WTC11 (cell line): ENCODE data around the gene SMPD1.

Experiments used
- ESRRA ChIP-seq: sonication (generic); formaldehyde crosslinking; IDR thresholded peaks from 2 replicates; pipeline ENCODE4 v1.8.1; 2022; ENCODE audit warnings: mild to moderate bottlenecking, missing genetic modification reagents, borderline replicate concordance
- GABPB1 ChIP-seq: sonication (generic); formaldehyde crosslinking; IDR thresholded peaks from 2 replicates; pipeline ENCODE4 v1.8.1; 2023; ENCODE audit warnings: mild to moderate bottlenecking, missing genetic modification reagents
- NFYB ChIP-seq: sonication (generic); formaldehyde crosslinking; conservative IDR thresholded peaks from 2 replicates; pipeline ENCODE4 v1.8.0; 2022; ENCODE audit warnings: low read depth, missing genetic modification reagents
- TEAD4 ChIP-seq: sonication (generic); formaldehyde crosslinking; IDR thresholded peaks from 2 replicates; pipeline ENCODE4 v1.8.0; 2022; ENCODE audit warnings: mild to moderate bottlenecking, missing genetic modification reagents
- TF ChIP-seq, protein P1 (sequence below): fragments of 200-600 bp; IDR thresholded peaks from 2 replicates; pipeline ENCODE4 v1.8.0; 2022; ENCODE audit warnings: antibody characterized with exemption
- TF ChIP-seq, protein P2 (sequence below): sonication (generic); formaldehyde crosslinking; IDR thresholded peaks from 2 replicates; pipeline ENCODE4 v1.8.1; 2022; ENCODE audit warnings: low read depth, missing genetic modification reagents, borderline replicate concordance

DNA sequence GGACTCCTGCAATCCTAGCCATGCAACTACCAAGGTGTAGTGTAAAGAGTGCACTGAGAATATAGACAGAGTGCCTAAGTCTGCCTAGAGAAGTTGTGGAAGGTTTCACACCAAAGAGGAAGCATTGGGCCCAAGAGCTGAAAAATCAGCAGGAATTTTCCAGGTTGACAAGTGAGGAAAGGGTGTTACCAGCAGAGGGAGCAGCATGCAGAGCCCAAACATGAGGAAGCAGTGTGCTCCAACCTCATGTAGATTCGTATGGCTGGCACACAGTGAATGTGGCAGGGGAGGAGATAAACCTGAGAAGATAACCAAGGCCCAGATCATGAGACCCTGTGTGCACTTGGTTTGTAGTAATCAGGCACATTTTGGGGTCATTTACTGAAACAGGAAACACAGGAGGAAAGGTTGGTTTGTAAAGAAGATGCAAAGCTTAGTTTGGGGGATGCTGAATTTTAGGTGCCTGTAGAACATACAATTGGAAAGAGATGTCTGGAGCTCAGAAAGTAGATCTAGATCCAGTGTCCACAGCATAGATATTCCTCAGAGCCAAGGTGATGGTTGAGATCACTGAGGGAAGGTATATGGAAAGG, 48.8 kb downstream of the SMPD1 start:
- no peak for TF ChIP-seq GABPB1 (CRISPR knock-in tag)
- TF ChIP-seq TEAD4, result no peak
- TF ChIP-seq, protein P1, sequence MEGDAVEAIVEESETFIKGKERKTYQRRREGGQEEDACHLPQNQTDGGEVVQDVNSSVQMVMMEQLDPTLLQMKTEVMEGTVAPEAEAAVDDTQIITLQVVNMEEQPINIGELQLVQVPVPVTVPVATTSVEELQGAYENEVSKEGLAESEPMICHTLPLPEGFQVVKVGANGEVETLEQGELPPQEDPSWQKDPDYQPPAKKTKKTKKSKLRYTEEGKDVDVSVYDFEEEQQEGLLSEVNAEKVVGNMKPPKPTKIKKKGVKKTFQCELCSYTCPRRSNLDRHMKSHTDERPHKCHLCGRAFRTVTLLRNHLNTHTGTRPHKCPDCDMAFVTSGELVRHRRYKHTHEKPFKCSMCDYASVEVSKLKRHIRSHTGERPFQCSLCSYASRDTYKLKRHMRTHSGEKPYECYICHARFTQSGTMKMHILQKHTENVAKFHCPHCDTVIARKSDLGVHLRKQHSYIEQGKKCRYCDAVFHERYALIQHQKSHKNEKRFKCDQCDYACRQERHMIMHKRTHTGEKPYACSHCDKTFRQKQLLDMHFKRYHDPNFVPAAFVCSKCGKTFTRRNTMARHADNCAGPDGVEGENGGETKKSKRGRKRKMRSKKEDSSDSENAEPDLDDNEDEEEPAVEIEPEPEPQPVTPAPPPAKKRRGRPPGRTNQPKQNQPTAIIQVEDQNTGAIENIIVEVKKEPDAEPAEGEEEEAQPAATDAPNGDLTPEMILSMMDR, result peak; percentile 42; the same call in 1 of the 2 replicates
- TF ChIP-seq NFYB (CRISPR knock-in tag), result no peak
- TF ChIP-seq, protein P2, sequence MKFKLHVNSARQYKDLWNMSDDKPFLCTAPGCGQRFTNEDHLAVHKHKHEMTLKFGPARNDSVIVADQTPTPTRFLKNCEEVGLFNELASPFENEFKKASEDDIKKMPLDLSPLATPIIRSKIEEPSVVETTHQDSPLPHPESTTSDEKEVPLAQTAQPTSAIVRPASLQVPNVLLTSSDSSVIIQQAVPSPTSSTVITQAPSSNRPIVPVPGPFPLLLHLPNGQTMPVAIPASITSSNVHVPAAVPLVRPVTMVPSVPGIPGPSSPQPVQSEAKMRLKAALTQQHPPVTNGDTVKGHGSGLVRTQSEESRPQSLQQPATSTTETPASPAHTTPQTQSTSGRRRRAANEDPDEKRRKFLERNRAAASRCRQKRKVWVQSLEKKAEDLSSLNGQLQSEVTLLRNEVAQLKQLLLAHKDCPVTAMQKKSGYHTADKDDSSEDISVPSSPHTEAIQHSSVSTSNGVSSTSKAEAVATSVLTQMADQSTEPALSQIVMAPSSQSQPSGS (CRISPR knock-in tag), result no peak
- TF ChIP-seq ESRRA (CRISPR knock-in tag), result no peak
